HG03354 (cell line): ENCODE measurements around the gene MSRB3.

Experiments
- ATAC-seq: cut with Tn5 transposase; IDR thresholded peaks from one replicate; pipeline ENCODE4 v1.9.1; 2021; ENCODE audit warnings: mild to moderate bottlenecking; ENCODE audit not compliant: unreplicated experiment, poor library complexity, severe bottlenecking

MSRB3 gene

DNA sequence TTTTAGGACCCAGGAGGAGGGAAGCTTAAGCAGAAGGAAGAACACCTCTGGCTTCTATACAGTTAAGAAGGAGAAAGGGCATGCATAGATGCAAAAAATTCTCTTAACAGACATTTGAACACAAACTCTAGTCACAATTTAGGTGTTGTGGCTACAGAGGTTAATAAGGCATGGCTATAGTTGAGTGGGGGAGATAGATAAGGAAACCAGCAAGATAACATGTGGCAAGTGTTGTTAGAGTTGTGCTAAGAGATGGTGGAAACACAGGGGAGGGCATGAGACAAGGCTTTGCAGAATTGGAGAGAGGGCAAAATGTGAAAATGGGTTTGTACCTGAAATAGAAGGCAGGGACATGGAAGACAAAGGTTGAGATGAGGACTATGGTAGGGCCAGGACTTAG is 88.9 kb downstream of the MSRB3 start:
- ATAC-seq = no peak

DNA sequence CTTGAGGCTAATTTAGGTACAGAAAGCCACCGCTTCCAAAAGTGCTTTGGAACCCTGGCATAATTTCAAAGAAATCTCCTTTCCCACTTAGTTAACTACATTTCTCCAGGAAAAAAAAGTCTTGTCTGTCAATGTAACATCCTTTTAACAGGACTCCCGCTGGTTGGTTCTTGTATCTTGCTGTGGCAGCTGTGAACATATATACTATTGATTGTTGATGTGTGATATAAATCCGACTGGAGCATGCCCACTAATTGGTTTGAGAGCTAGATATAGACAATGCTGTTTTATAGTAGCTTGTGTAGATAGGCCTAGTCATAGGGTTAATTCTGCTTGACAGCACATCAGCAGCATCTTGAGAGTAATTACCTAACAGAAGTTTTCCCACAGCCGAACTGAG is 89.6 kb downstream of the MSRB3 start:
- no peak for ATAC-seq

DNA sequence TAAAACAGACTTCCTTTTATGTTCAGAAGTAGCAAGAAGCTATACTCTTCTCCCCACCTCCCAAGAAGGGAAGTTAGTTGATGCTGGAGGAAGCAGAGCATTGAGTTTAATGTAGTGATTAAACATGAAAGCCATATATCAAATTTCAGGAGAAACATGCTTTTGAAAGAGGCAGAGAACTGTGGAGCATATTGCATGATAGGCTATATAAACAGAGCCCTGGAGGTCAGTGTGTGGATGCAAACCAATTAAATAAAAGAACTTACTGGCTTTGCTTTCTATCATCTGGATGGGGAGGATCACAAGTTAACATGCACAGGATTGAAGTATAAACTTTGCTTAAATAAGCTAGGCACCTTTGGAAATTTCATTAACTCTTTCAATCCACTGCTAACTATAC is 94.1 kb downstream of the MSRB3 start:
- ATAC-seq = no peak

DNA sequence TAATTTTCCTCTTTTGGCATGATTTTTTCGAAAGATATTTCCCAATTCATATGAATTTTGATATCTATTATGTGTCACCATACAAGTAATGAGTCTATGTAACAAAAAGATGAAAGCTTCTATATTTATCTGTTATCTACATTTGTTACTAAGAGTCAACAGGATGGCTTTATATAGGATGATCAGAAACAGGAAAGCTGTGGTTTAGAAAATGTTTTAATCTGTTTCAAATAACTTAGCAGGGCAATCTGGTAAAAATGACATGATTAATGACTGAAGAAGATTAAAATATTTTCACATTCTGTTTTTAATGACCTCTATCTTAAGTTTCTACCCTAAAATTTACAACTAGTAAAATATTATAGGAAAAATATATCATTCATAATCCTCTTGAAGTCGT is 105.8 kb downstream of the MSRB3 start:
- ATAC-seq = no peak

DNA sequence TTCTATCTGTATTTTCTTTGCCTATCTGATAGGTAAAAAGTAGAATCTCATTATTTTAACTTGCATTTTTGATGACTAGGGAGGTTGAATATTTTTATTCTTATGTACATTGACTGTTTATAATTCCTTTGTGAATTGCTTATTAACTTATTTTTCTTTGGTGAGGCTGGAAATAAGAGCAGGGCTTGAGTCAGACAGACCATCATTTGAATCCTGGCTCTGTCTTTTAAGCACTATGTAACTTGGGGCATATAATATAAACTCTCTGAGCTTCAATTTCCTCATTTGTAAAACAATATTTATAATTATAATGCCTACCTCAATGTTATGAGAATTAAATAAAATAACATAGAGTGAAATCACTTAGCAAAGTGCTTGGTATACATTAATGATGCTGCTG is 108.9 kb downstream of the MSRB3 start:
- no peak for ATAC-seq

- no peak for ATAC-seq
Observed at GRCh38 chr12:65389436-65389835, 111.0 kb downstream of the MSRB3 start.

DNA sequence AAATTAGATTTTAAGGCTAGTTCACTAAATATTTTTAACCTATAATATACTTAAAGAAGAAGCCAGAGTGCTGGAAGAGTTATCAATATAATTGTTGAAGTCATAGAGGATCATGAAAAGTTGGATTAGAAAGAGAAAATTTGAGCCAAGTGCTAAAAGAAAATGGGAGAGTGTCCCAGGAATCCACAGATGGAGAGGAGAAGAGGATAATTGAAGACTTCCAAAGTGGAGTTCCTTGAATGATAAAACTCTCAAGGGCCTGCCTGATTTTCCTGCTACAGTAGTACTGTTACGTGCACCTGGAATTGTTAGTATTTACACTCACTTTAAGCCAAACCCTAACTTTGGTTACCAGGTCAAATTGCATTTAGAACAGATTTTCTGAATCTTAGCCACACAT is 113.2 kb downstream of the MSRB3 start:
- ATAC-seq = no peak

- no peak for ATAC-seq
Observed at GRCh38 chr12:65392491-65392890, 114.0 kb downstream of the MSRB3 start.

DNA sequence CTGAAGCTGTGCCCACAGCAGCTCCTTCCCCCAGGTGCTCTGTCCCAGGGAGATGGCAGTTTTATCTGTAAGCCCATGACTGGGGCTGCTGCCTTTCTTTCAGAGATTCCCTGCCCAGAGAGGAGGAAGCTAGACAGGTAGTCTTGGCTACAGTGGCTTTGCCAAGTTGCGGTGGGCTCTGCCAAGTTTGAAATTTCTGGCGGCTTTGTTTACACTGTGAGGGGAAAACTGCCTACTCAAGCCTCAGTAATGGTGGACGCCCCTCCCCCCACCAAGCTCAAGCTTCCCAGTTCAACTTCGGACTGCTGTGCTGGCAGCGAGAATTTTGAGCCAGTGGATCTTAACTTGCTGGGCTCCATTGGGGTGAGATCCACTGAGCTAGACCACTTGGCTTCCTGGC is 124.7 kb downstream of the MSRB3 start:
- no peak for ATAC-seq

GRCh38 chr12:65407388-65408149 is 129.1 kb downstream of the MSRB3 start:
- no peak for ATAC-seq

DNA sequence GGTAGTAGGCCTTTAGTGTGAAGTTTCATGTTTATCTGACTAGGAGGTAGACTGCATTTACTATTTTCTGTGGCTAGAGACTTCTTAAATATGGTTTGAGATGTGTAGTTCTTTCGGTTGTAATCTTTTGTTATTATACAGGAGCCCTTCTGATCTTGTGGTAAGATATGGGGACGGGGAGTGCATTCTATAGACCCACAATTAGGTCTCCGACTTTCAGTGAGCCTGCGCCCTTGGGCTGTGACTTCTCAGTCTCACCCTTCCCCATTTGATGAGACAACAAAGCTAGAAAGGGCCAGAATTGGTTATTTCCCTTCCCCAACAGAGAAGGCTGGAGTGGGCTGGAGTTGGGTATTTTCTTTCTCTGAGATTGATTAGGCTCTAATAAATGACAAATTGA is 130.0 kb downstream of the MSRB3 start:
- no peak for ATAC-seq

DNA sequence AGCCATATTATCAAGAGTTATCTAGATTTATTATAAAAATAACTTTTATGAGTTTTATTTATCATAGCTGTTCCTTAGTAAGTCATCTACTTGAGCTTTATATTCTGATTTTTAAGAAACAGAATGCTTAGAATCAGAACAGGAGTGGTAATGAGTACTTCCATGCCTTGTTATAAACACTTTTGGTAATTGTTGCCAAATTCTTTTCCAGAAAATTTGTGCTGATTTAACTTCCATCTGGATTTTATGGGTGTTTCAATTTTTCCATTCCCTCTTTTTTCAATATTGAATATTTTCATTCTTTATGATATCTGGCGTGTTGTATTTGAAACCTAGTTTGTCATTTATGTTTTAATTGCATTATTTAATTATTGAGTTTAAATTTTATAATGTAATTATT is 131.2 kb downstream of the MSRB3 start:
- no peak for ATAC-seq

DNA sequence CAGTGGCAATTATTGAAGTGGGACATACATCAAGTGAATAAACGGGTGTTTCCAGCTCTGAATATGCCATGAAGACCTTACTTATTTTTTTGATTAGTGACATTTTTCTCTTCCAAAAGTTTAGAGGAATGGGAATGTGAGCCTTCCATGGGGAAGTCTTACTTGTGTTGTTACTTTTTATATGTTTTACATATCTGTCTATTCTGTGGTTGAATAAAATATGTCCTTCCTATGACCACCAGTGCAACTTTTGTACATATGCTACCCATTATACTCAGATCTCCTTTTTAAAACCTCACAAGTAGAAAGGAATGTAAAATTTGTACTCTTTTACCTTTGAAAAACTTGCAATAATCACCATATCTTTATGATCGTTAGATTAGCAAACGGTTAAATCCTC is 132.7 kb downstream of the MSRB3 start:
- ATAC-seq = no peak

DNA sequence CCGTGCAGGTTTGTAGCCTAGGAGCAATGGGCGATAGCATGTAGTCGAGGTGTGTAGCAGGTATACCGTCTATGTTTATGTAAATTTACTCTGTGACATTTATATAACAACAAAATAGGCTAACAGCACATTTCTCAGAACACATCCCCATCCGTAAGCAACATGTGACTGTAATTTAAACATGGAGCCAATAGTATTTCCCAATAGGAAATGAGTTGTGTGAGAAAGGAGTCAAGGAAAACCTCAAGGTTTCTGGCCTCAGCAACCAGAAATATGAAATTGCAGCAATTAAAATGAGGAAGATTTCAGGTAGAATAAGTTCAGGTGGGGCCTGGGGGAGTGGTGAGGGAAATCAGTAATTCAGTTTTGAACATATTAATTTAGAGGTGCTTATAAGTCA is 136.0 kb downstream of the MSRB3 start:
- no peak for ATAC-seq

GRCh38 chr12:65415826-65416225 is 137.3 kb downstream of the MSRB3 start:
- no peak for ATAC-seq

DNA sequence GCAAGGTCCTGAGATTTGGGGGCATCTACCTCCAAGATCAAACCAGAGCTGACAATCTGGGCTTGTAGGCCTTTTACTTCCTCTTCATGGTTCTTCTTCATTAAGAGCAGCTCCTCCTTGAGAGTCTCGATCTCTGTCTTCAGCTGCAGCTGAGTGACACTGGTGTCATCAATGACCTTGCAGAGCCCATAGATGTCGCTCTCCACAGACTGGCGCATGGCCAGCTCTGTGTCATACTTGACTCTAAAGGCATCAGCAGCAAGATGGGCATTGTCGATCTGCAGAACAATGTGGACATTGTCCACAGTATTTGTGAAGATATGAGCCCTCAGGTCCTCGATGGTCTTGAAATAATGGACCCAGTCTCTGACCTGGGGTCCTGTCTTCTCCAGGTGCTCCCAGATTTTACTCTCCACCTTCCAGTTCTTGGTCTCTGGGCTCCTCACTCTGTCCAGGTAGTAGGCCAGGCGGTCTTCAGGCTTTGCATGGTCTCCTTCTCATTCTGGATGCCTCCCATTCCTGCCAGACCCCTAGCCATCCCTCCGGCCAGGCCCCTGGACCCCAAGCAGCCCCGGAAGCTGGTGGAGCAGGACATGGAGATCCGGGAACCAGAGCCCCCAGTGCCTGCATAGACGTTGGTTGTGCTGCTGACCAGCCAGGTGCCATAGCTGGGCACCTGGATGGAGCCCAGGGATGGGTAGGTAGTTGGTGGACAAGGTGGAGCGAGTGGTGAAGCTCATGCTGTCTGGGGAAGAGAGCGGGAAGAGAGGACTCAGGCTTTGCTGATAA is 141.0 kb downstream of the MSRB3 start:
- ATAC-seq = no peak

DNA sequence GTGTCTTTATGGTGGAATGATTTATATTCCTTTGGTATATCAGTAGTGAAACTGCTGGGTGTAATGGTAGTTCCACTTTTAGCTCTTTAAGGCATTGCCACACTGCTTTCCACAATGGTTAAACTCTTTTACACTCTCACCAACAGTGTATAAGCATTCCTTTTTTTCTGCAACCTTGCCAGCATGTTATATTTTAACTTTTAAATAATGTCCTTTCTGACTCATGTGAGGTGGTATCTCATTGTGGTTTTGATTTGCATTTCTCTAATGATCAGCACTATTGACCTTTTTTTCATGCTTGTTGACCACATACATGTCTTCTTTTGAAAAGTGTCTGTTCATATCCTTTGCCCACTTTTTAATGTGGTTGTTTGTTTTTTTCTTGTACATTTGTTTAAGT is 142.5 kb downstream of the MSRB3 start:
- no peak for ATAC-seq

- no peak for ATAC-seq
Observed at GRCh38 chr12:65427646-65428045, 149.2 kb downstream of the MSRB3 start.

DNA sequence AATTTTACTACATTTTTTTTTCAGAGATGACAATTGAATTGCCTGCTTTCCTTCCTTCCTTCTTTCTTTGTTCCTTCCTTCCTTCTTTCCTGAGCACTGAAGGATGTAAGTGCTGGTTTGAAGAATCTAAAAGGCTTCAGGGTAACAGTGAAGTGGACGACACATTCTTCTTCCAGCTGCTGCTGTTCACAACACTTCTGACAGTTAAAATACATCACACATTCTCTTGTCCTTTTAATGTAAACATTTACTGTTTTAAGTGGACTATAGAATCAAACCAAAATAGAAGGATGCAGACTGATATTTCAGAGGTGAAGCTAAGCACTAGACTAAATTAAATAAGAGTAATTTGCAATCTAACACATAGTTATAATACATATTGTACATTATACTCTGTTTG is 151.5 kb downstream of the MSRB3 start:
- ATAC-seq = no peak

GRCh38 chr12:65430571-65431306 is 152.3 kb downstream of the MSRB3 start:
- no peak for ATAC-seq

- ATAC-seq = no peak
Observed at GRCh38 chr12:65432114-65432513, 153.6 kb downstream of the MSRB3 start.
